Subcutaneous adipose tissue (tissue), 4 donors: ENCODE measurements around the gene PACRG. TPM values are rescaled to one million over a fixed set of nuclear protein-coding genes. Genes with fewer than 3 reads are reported as not detected.

Experiments used
- CTCF ChIP-seq: fragments of 450-650 bp; IDR thresholded peaks from one replicate; pipeline ENCODE4 v1.5.1; 2016; ENCODE audit warnings: low read depth, mild to moderate bottlenecking, control low read depth, antibody characterized with exemption, moderate library complexity
- total RNA-seq, 4 donors: library from RNA; depleted of rRNA; stranded (reverse); fragments of >200 nt; gene quantifications; one replicate each; pipeline ENCODE4 v1.1.0, GENCODE V29; 2016

PACRG gene
- total RNA-seq, 4 donors from 2014 or later, result 0.34 TPM; not detected in 3

- no peak for TF ChIP-seq CTCF
Observed at GRCh38 chr6:163289447-163289846, 561.7 kb downstream of the PACRG start.

GRCh38 chr6:163290545-163291274 lies 562.9 kb downstream of the PACRG start:
- TF ChIP-seq CTCF, result no peak

GRCh38 chr6:163291622-163292021 lies 563.8 kb downstream of the PACRG start:
- no peak for TF ChIP-seq CTCF

- TF ChIP-seq CTCF, result no peak
Observed at GRCh38 chr6:163293286-163293685, 565.5 kb downstream of the PACRG start.

GRCh38 chr6:163294734-163295133 lies 567.0 kb downstream of the PACRG start:
- TF ChIP-seq CTCF, result no peak

GRCh38 chr6:163296835-163297519 lies 569.2 kb downstream of the PACRG start:
- TF ChIP-seq CTCF, result no peak

- TF ChIP-seq CTCF, result no peak
Observed at GRCh38 chr6:163298079-163298830, 570.5 kb downstream of the PACRG start.
